IMR-90 (cell line): ENCODE data around the gene KLK1.

Experiments
- BHLHE40 ChIP-seq: fragments of 150-350 bp; IDR thresholded peaks from 2 replicates; pipeline ENCODE4 v1.6.1; 2016; ENCODE audit warnings: mild to moderate bottlenecking, low read depth, low read length
- CEBPB ChIP-seq: IDR thresholded peaks from 2 replicates; pipeline ENCODE4 v1.6.1; 2012; ENCODE audit warnings: low read depth, low read length, improper control_type of control experiment
- CTCF ChIP-seq: conservative IDR thresholded peaks from 2 replicates; pipeline ENCODE4 v1.5.1; 2012; ENCODE audit warnings: mild to moderate bottlenecking, low read depth, low read length, improper control_type of control experiment
- ELK1 ChIP-seq: fragments of 150-350 bp; IDR thresholded peaks from 2 replicates; pipeline ENCODE4 v1.6.1; 2016; ENCODE audit warnings: low read depth, mild to moderate bottlenecking, low read length, moderate library complexity, borderline replicate concordance
- FOS ChIP-seq: fragments of 150-350 bp; IDR thresholded peaks from 2 replicates; pipeline ENCODE4 v1.6.1; 2016; ENCODE audit warnings: low read depth, low read length
- MAZ ChIP-seq: IDR thresholded peaks from 2 replicates; pipeline ENCODE4 v1.6.1; 2012; ENCODE audit warnings: low read depth, mild to moderate bottlenecking, low read length, improper control_type of control experiment, moderate library complexity, borderline replicate concordance
- MXI1 ChIP-seq: IDR thresholded peaks from 2 replicates; pipeline ENCODE4 v1.6.1; 2012; ENCODE audit warnings: low read depth, mild to moderate bottlenecking, low read length, moderate library complexity, borderline replicate concordance
- NFE2L2 ChIP-seq: fragments of 150-350 bp; IDR thresholded peaks from 2 replicates; pipeline ENCODE4 v1.6.1; 2016; ENCODE audit warnings: low read depth, mild to moderate bottlenecking, low read length
- POLR2A ChIP-seq: IDR thresholded peaks from 2 replicates; pipeline ENCODE4 v1.6.1; 2012; ENCODE audit warnings: mild to moderate bottlenecking, low read depth, low read length
- RAD21 ChIP-seq: IDR thresholded peaks from 2 replicates; pipeline ENCODE4 v1.6.1; 2012; ENCODE audit warnings: low read length, improper control_type of control experiment
- RFX5 ChIP-seq: IDR thresholded peaks from 2 replicates; pipeline ENCODE4 v1.8.0; 2012; ENCODE audit warnings: low read depth, mild to moderate bottlenecking, low read length, moderate library complexity
- SMC3 ChIP-seq: fragments of 150-350 bp; IDR thresholded peaks from 2 replicates; pipeline ENCODE4 v1.6.1; 2016; ENCODE audit warnings: low read depth, mild to moderate bottlenecking, antibody characterized with exemption, low read length, moderate library complexity
- USF2 ChIP-seq: fragments of 150-350 bp; IDR thresholded peaks from 2 replicates; pipeline ENCODE4 v1.6.1; 2017; ENCODE audit warnings: mild to moderate bottlenecking, antibody characterized with exemption, low read length, low read depth

GRCh38 chr19:50819636-50820035 lies 4.0 kb downstream of the KLK1 start:
- no peak for TF ChIP-seq SMC3
- TF ChIP-seq CTCF, result no peak
- no peak for TF ChIP-seq POLR2A
- no peak for TF ChIP-seq MXI1
- no peak for TF ChIP-seq FOS
- no peak for TF ChIP-seq RAD21
- TF ChIP-seq NFE2L2, result no peak
- no peak for TF ChIP-seq ELK1
- no peak for TF ChIP-seq CEBPB
- TF ChIP-seq RFX5, result no peak
- TF ChIP-seq USF2, result no peak
- no peak for TF ChIP-seq BHLHE40
- TF ChIP-seq MAZ, result no peak
